Spleen (tissue), 11 donors: Measurements from ENCODE around the gene TMC5. TPM values are rescaled to one million over a fixed set of nuclear protein-coding genes. Genes with fewer than 3 reads are reported as not detected.
A peak's percentile ranks its signal among the peaks of the same experiment; 100 is the strongest.

ENCODE experiments used
- DNase-seq: peaks from one replicate; pipeline ENCODE4 v3.0.0-alpha.2; 2020
- H3K27ac ChIP-seq, 8 donors: fragments of 200-600 bp; sonication (generic) in 7 of 8; 1 replicate in 4 of 8; 2 replicates in 4 of 8; pipeline versions ENCODE4 v1.5.0 to v1.8.0; 2016 to 2021; ENCODE audit warnings: inconsistent platforms in 4 of 8, mild to moderate bottlenecking in 4 of 8, moderate library complexity in 1 of 8
- H3K27me3 ChIP-seq, 7 donors: fragments of 200-600 bp; sonication (generic) in 6 of 7; replicated peaks in 1 of 7; 1 replicate in 4 of 7; 2 replicates in 3 of 7; pipeline versions ENCODE4 v1.5.0 to v1.8.0; 2016 to 2021; ENCODE audit warnings: inconsistent platforms in 3 of 7, mild to moderate bottlenecking in 1 of 7
- H3K36me3 ChIP-seq, 6 donors: fragments of 200-600 bp; sonication (generic) in 5 of 6; 1 replicate in 4 of 6; 2 replicates in 2 of 6; pipeline versions ENCODE4 v1.5.0 to v1.8.0; 2016 to 2021; ENCODE audit warnings: inconsistent platforms in 2 of 6
- H3K4me1 ChIP-seq, 6 donors: fragments of 200-600 bp; sonication (generic) in 5 of 6; 1 replicate in 3 of 6; 2 replicates in 3 of 6; pipeline versions ENCODE4 v1.5.0 to v1.8.0; 2016 to 2021; ENCODE audit warnings: inconsistent platforms in 3 of 6
- H3K4me3 ChIP-seq, 8 donors: fragments of 200-600 bp; sonication (generic) in 7 of 8; 1 replicate in 4 of 8; 2 replicates in 4 of 8; pipeline versions ENCODE4 v1.5.0 to v1.8.0; 2016 to 2021; ENCODE audit warnings: inconsistent platforms in 4 of 8, mild to moderate bottlenecking in 4 of 8, moderate library complexity in 2 of 8
- H3K9me3 ChIP-seq, 8 donors: fragments of 200-600 bp; sonication (generic) in 7 of 8; 1 replicate in 4 of 8; 2 replicates in 4 of 8; pipeline versions ENCODE4 v1.5.0 to v1.8.0; 2016 to 2021; ENCODE audit warnings: inconsistent platforms in 4 of 8
- CTCF ChIP-seq, 11 experiments: fragments of 200-600 bp in 7 of 11; fragments of 450-650 bp in 4 of 11; sonication (generic) in 4 of 11; IDR thresholded peaks in 8 of 11; conservative IDR thresholded peaks in 3 of 11; 1 replicate in 7 of 11; 2 replicates in 4 of 11; pipeline versions ENCODE4 v1.4.0 to v1.8.0; 2016 to 2021; ENCODE audit warnings: antibody characterized with exemption in 11 of 11, inconsistent platforms in 4 of 11, mild to moderate bottlenecking in 1 of 11
- POLR2A ChIP-seq, 3 donors: fragments of 450-650 bp; IDR thresholded peaks; one replicate each; pipeline ENCODE4 v1.5.1; 2017; ENCODE audit warnings: antibody characterized with exemption in 3 of 3, mild to moderate bottlenecking in 1 of 3
- POLR2AphosphoS5 ChIP-seq, 3 donors: sonication (generic); formaldehyde crosslinking; IDR thresholded peaks; one replicate each; pipeline ENCODE4 v1.5.1; 2017; ENCODE audit warnings: antibody characterized with exemption in 3 of 3
- WGBS, 5 donors: extraction: QIAGEN DNeasy Blood & Tissue Kit in 3 of 5; methylation state at CpG; one replicate each; pipeline versions ENCODE4 v1.1.5 to v1.1.7; 2013 to 2018; 5-methylcytosine and 5-hydroxymethylcytosine counted together
- intact Hi-C: fragments of 100-400 bp; cut with DNase I; formaldehyde crosslinking; loops from one replicate; pipeline ENCODE4 v1.15.0; 2023; ENCODE audit warnings: low total_unique reads
- polyA plus RNA-seq, 3 donors: library from polyadenylated mRNA; stranded (reverse); fragments of 200-250 nt; gene quantifications; one replicate each; pipeline ENCODE4 v1.2.1, GENCODE V29; 2013
- total RNA-seq, 7 donors: library from RNA; depleted of rRNA in 3 of 7; stranded (reverse); fragments of >200 nt in 3 of 7; fragmentation: NEBNext Ultra II Directional in 4 of 7; extraction: Animal tissue kit (Norgen Biotek cat#: 25700) in 4 of 7; gene quantifications; one replicate each; pipeline versions ENCODE4 v1.1.0 to v1.2.1, GENCODE V29; 2016 to 2021
- donor health status: healthy with polysubstance abuse.
- donor health status: DM: no; HTN: no; CAD: no; lungs with moderate emphysema.
- donor health status: DM: no; HTN: no; CAD: no.
- donor health status: Bipolar disorder and iron deficiency.
- donor health status: healthy.
- donor health status: DM: no; HTN: no; CAD: no.
- donor health status: DM: yes; HTN: yes; CAD: no.

Gene TMC5
- total and polyA plus RNA-seq, 10 donors = 0.05 to 0.30 (median 0.16) TPM; not detected in 4

GRCh38 chr16:19523559-19524355 is 106.1 kb downstream of the TMC5 start, which contains the start of gene CCP110:
CCP110 (plus strand) TSS chr16:19523942; CDS start chr16:19527882, 3,940 bp downstream.
- Histone ChIP-seq H3K4me1 (peaks cover 7 to 74% (median 53%) of the 10 kb centered on the region in 6 donors), H3K27me3 (no peaks in the 10 kb centered on the region), H3K9me3 (no peaks in the 10 kb centered on the region), H3K27ac (peak within 1 kb of the TSS in 7 of 8 donors; percentile 6 to 96 (median 76)), H3K4me3 (peak within 1 kb of the TSS; percentile 85 to 99 (median 97)), H3K36me3 (peaks cover 0 to 13% (median 8%) of the 10 kb centered on the region in 6 donors)
- TF ChIP-seq CTCF (IDR thresholded peaks at IDR 0.05 in 8 of 11, conservative IDR thresholded peaks at IDR 0.05 in 3 of 11) (peak in 2 of 11 experiments; percentile 18 to 24), POLR2A (IDR thresholded peaks at IDR 0.05) (peak in 1 of 3 donors; percentile 58), POLR2AphosphoS5 (IDR thresholded peaks at IDR 0.05) (peak; percentile 86 to 94 (median 89))
- intact Hi-C loops = no loop called here
- DNase-seq = peak; percentile 100
- WGBS, 5 donors = 1 to 2% (median 1%) methylated on average over 34 to 51 of the region's 51 CpGs

GRCh38 chr16:19524356-19524615 is 106.6 kb downstream of the TMC5 start:
- 0 to 2% (median 0%) methylated on average over 7 to 11 of the region's 11 CpGs for WGBS, 5 donors
- Histone ChIP-seq H3K36me3 (peaks cover 0 to 19% (median 11%) of the 10 kb centered on the region in 6 donors), H3K4me1 (peaks cover 7 to 69% (median 51%) of the 10 kb centered on the region in 6 donors), H3K4me3 (peak overlapping the region; percentile 85 to 99 (median 97)), H3K27ac (peak overlapping the region in 7 of 8 donors; percentile 6 to 86 (median 76)), H3K27me3 (no peaks in the 10 kb centered on the region), H3K9me3 (no peaks in the 10 kb centered on the region)
- intact Hi-C loops = no loop called here
- DNase-seq = no peak
- TF ChIP-seq POLR2AphosphoS5 (IDR thresholded peaks at IDR 0.05) (no peak), CTCF (IDR thresholded peaks at IDR 0.05 in 8 of 11, conservative IDR thresholded peaks at IDR 0.05 in 3 of 11) (no peak), POLR2A (IDR thresholded peaks at IDR 0.05) (no peak)

DNA sequence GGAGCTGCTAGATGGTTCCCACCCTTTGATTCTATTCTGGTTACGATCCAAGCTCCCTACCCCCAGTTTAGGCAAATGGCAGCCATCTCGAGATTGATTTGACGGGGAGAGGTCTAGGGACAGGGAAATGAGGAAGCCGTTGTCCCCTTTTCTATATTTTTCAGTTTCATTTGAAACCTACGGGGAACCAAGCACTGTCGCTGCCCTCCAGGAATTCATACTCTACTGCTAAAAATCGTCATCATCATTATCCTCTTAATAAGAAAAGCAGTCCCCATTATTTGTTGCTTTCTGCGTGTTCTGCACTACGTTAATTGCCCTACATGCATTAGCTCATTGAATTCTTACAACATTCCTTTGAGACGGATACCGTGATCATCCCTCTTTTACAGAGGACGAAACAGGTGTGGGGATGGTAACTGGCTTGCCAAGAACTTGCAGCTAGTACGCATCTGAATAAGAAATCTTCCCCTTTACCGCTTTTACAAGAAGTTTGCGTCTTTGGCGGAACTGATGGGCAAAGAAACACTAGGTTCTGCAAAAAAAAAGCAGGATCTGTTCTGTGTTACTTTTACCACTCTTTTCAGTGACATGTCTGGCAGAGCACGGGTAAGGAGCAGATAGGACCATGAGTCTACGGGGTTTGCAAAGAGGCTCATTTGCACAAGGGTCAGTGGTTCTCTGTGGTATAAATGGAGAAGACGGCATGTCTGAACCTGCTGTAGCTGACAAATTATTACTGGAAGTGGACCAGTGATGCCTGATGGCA is 107.1 kb downstream of the TMC5 start:
- TF ChIP-seq CTCF (IDR thresholded peaks at IDR 0.05 in 8 of 11, conservative IDR thresholded peaks at IDR 0.05 in 3 of 11) (no peak), POLR2A (IDR thresholded peaks at IDR 0.05) (no peak), POLR2AphosphoS5 (IDR thresholded peaks at IDR 0.05) (no peak)
- no peak for DNase-seq
- Histone ChIP-seq H3K4me1 (peaks cover 7 to 63% (median 48%) of the 10 kb centered on the region in 6 donors), H3K27ac (peak overlapping the region in 7 of 8 donors; percentile 6 to 86 (median 76)), H3K36me3 (peaks cover 0 to 24% (median 11%) of the 10 kb centered on the region in 6 donors), H3K4me3 (peak overlapping the region; percentile 85 to 99 (median 97)), H3K9me3 (no peaks in the 10 kb centered on the region), H3K27me3 (no peaks in the 10 kb centered on the region)
- WGBS, 5 donors = 7 to 13% (median 10%) methylated on average over 19 of the region's 19 CpGs
- intact Hi-C loops = no loop called here

- H3K27ac ChIP-seq = peak overlapping the region in 4 of 8 donors; percentile 76 to 86 (median 84)
- intact Hi-C loops = no loop called here
- no peaks in the 10 kb centered on the region for H3K27me3 ChIP-seq
- H3K4me3 ChIP-seq = peak overlapping the region in 6 of 8 donors; percentile 97 to 99 (median 97)
- H3K9me3 ChIP-seq = no peaks in the 10 kb centered on the region
- no peak for DNase-seq
- TF ChIP-seq POLR2A (IDR thresholded peaks at IDR 0.05) = no peak
- TF ChIP-seq CTCF (IDR thresholded peaks at IDR 0.05 in 8 of 11, conservative IDR thresholded peaks at IDR 0.05 in 3 of 11) = no peak
- no peak for TF ChIP-seq POLR2AphosphoS5 (IDR thresholded peaks at IDR 0.05)
- peaks cover 4 to 58% (median 42%) of the 10 kb centered on the region in 6 donors for H3K4me1 ChIP-seq
- WGBS, 5 donors = 88 to 97% (median 94%) methylated on average over 2 of the region's 2 CpGs
- peaks cover 0 to 29% (median 11%) of the 10 kb centered on the region in 6 donors for H3K36me3 ChIP-seq
These were observed 107.7 kb downstream of the TMC5 start for GRCh38 chr16:19525385-19525723.
